Smooth muscle cell (in vitro differentiated cells): ENCODE data around the gene SPINT2. TPM values are rescaled to one million over a fixed set of nuclear protein-coding genes. Genes with fewer than 3 reads are reported as not detected.
"Not testable (repeated sequence)": the region's sequence is repeated elsewhere in the genome, so short reads cannot be mapped to it uniquely, and the experiment has no call there.

ENCODE experiments used
- DNase-seq: peaks from one replicate; lab custom pipeline; 2025; ENCODE audit not compliant: unreplicated experiment; lab: John Stamatoyannopoulos, UW
- H2AFZ ChIP-seq: fragments of 200-600 bp; sonication (generic); 2 replicates; pipeline ENCODE4 v1.6.0; 2016; ENCODE audit warnings: antibody characterized with exemption, low read depth, mild to moderate bottlenecking
- H3F3A ChIP-seq: fragments of 200-600 bp; sonication (generic); 2 replicates; pipeline ENCODE4 v1.6.0; 2017; ENCODE audit warnings: antibody characterized with exemption, low read depth
- H3K27ac ChIP-seq: fragments of 200-600 bp; sonication (generic); 2 replicates; pipeline ENCODE4 v1.5.1; 2016; ENCODE audit warnings: low read depth, mild to moderate bottlenecking
- H3K27me3 ChIP-seq: fragments of 200-600 bp; sonication (generic); 2 replicates; pipeline ENCODE4 v1.6.1; 2016; ENCODE audit warnings: low read depth, mild to moderate bottlenecking
- H3K36me3 ChIP-seq: fragments of 200-600 bp; sonication (generic); 2 replicates; pipeline ENCODE4 v1.5.1; 2016; ENCODE audit warnings: low read depth
- H3K4me1 ChIP-seq: fragments of 200-600 bp; sonication (generic); 2 replicates; pipeline ENCODE4 v1.5.1; 2016; ENCODE audit warnings: low read depth
- H3K4me2 ChIP-seq: fragments of 200-600 bp; sonication (generic); 2 replicates; pipeline ENCODE4 v1.6.0; 2016; ENCODE audit warnings: mild to moderate bottlenecking
- H3K4me3 ChIP-seq: fragments of 200-600 bp; sonication (generic); 2 replicates; pipeline ENCODE4 v1.5.1; 2016; ENCODE audit warnings: mild to moderate bottlenecking
- H3K79me2 ChIP-seq: fragments of 200-600 bp; sonication (generic); 2 replicates; pipeline ENCODE4 v1.6.0; 2016; ENCODE audit warnings: low read depth, mild to moderate bottlenecking
- H3K9ac ChIP-seq: fragments of 200-600 bp; sonication (generic); 2 replicates; pipeline ENCODE4 v1.6.0; 2016; ENCODE audit warnings: low read depth
- H3K9me3 ChIP-seq: fragments of 200-600 bp; sonication (generic); replicated peaks from 2 replicates; pipeline ENCODE4 v1.5.1; 2016; ENCODE audit warnings: low read depth
- H4K20me1 ChIP-seq: fragments of 200-600 bp; sonication (generic); 2 replicates; pipeline ENCODE4 v1.6.0; 2016; ENCODE audit warnings: low read depth
- CTCF ChIP-seq: fragments of 200-600 bp; sonication (generic); IDR thresholded peaks from 2 replicates; pipeline ENCODE4 v1.5.1; 2017; ENCODE audit warnings: borderline replicate concordance, mild to moderate bottlenecking, antibody characterized with exemption; ENCODE audit not compliant: insufficient read depth, poor library complexity, severe bottlenecking
- WGBS: methylation state at CpG from one replicate; pipeline ENCODE4 v1.1.7; 2016; ENCODE audit warnings: low lambda C conversion rate; 5-methylcytosine and 5-hydroxymethylcytosine counted together
- polyA plus RNA-seq: library from polyadenylated mRNA; unstranded; fragments of >200 nt; fragmentation: Nextera tagmentation; extraction: Ambion mirVana; gene quantifications from 2 replicates; pipeline ENCODE4 v1.2.1, GENCODE V29; 2016
- total RNA-seq: library from RNA; depleted of rRNA; stranded (reverse); fragments of >200 nt; gene quantifications from 2 replicates; pipeline ENCODE4 v1.2.3, GENCODE V29; 2014

The SPINT2 gene
- total and polyA plus RNA-seq, 2 experiments from 2014 or later, result 153 to 201 TPM

GRCh38 chr19:38228005-38228377 is 36.4 kb upstream of the SPINT2 start:
- Histone ChIP-seq H2AFZ (no peak overlapping the region), H3K4me3 (no peak overlapping the region), H3F3A (no peaks in the 10 kb centered on the region), H3K79me2 (no peaks in the 10 kb centered on the region), H3K27me3 (peaks cover 54% of the 10 kb centered on the region), H3K9ac (no peak overlapping the region), H3K9me3 (no peaks in the 10 kb centered on the region), H4K20me1 (no peaks in the 10 kb centered on the region), H3K4me2 (peak overlapping the region; percentile 91), H3K4me1 (peaks cover 6% of the 10 kb centered on the region), H3K36me3 (no peaks in the 10 kb centered on the region), H3K27ac (no peak overlapping the region)
- 54% methylated on average over 3 of the region's 16 CpGs for WGBS
- DNase-seq, result no peak
- TF ChIP-seq CTCF, result no peak

- H3F3A ChIP-seq, result no peaks in the 10 kb centered on the region
- peak overlapping the region; percentile 91 for H3K4me2 ChIP-seq
- H2AFZ ChIP-seq, result no peak overlapping the region
- no peaks in the 10 kb centered on the region for H4K20me1 ChIP-seq
- no peaks in the 10 kb centered on the region for H3K79me2 ChIP-seq
- 2% methylated on average over 44 of the region's 80 CpGs for WGBS
- H3K4me3 ChIP-seq, result peak overlapping the region; percentile 49
- H3K4me1 ChIP-seq, result peaks cover 6% of the 10 kb centered on the region
- DNase-seq, result no peak
- no peak overlapping the region for H3K9ac ChIP-seq
- no peak overlapping the region for H3K27ac ChIP-seq
- no peaks in the 10 kb centered on the region for H3K9me3 ChIP-seq
- no peaks in the 10 kb centered on the region for H3K36me3 ChIP-seq
- TF ChIP-seq CTCF, result no peak
- H3K27me3 ChIP-seq, result peaks cover 48% of the 10 kb centered on the region
These were observed 35.6 kb upstream of the SPINT2 start for GRCh38 chr19:38228491-38229439.

- peak overlapping the region; percentile 49 for H3K4me3 ChIP-seq
- no peak for TF ChIP-seq CTCF
These were observed 34.7 kb upstream of the SPINT2 start for GRCh38 chr19:38229585-38230073.

GRCh38 chr19:38230506-38231133 is 33.8 kb upstream of the SPINT2 start:
- not testable (repeated sequence) for H3K4me1 ChIP-seq, H3F3A ChIP-seq, H3K4me3 ChIP-seq, DNase-seq, H3K4me2 ChIP-seq, H2AFZ ChIP-seq, H3K27ac ChIP-seq, H3K79me2 ChIP-seq, H3K36me3 ChIP-seq, H3K9me3 ChIP-seq, H3K9ac ChIP-seq, H4K20me1 ChIP-seq
- 69% methylated on average over 2 of the region's 3 CpGs for WGBS
- H3K27me3 ChIP-seq, result peaks cover 48% of the 10 kb centered on the region

More at GRCh38 chr19:38229585-38230073, 34.7 kb upstream of the SPINT2 start:
- Histone ChIP-seq H3K9ac (no peak overlapping the region), H3K27ac (no peak overlapping the region), H3K4me1 (peaks cover 6% of the 10 kb centered on the region), H2AFZ (no peak overlapping the region), H4K20me1 (no peaks in the 10 kb centered on the region), H3K4me2 (peak overlapping the region; percentile 91), H3K27me3 (peaks cover 48% of the 10 kb centered on the region), H3K36me3 (no peaks in the 10 kb centered on the region), H3K9me3 (no peaks in the 10 kb centered on the region), H3F3A (no peaks in the 10 kb centered on the region), H3K79me2 (no peaks in the 10 kb centered on the region)
- whole genome bisulfite sequencing, result under 1% methylated on average over 39 of the region's 54 CpGs
- peak; percentile 15 for DNase-seq
